Transverse colon (tissue), 4 donors: ENCODE data around the gene CWF19L1. TPM values are rescaled to one million over a fixed set of nuclear protein-coding genes. Genes with fewer than 3 reads are reported as not detected.

Experiments
- DNase-seq: peaks from one replicate; pipeline ENCODE4 v3.0.0-alpha.2; 2019
- H3K27ac ChIP-seq, 4 donors: fragments of 200-600 bp; sonication (generic); 2 replicates each; pipeline ENCODE4 v1.5.1; 2016 to 2018; ENCODE audit warnings: inconsistent platforms in 4 of 4
- H3K27me3 ChIP-seq: fragments of 200-600 bp; sonication (generic); 2 replicates; pipeline ENCODE4 v1.5.1; 2017; ENCODE audit warnings: inconsistent platforms
- H3K36me3 ChIP-seq, 4 donors: fragments of 200-600 bp; sonication (generic); 2 replicates each; pipeline ENCODE4 v1.5.1; 2017 to 2019; ENCODE audit warnings: inconsistent platforms in 4 of 4
- H3K4me1 ChIP-seq, 4 donors: fragments of 200-600 bp; sonication (generic); 2 replicates each; pipeline ENCODE4 v1.5.1; 2017 to 2020; ENCODE audit warnings: inconsistent platforms in 4 of 4
- H3K4me3 ChIP-seq, 4 donors: fragments of 200-600 bp; sonication (generic); 1 replicate in 1 of 4; 2 replicates in 3 of 4; pipeline versions ENCODE4 v1.5.1 to v1.6.1; 2017 to 2019; ENCODE audit warnings: inconsistent platforms in 4 of 4
- H3K9me3 ChIP-seq, 2 donors: fragments of 200-600 bp; sonication (generic); 2 replicates each; pipeline ENCODE4 v1.5.1; 2017 to 2019; ENCODE audit warnings: inconsistent platforms in 2 of 2
- CTCF ChIP-seq, 5 experiments: fragments of 200-600 bp in 3 of 5; fragments of 450-650 bp in 2 of 5; sonication (generic) in 3 of 5; IDR thresholded peaks; 1 replicate in 2 of 5; 2 replicates in 3 of 5; pipeline ENCODE4 v1.5.1; 2016 to 2017; ENCODE audit warnings: antibody characterized with exemption in 5 of 5, inconsistent platforms in 3 of 5, mild to moderate bottlenecking in 2 of 5, moderate library complexity in 1 of 5
- EP300 ChIP-seq: sonication (generic); formaldehyde crosslinking; IDR thresholded peaks from one replicate; pipeline ENCODE4 v1.6.1; 2017; ENCODE audit warnings: antibody characterized with exemption, low read depth
- POLR2A ChIP-seq: fragments of 450-650 bp; IDR thresholded peaks from one replicate; pipeline ENCODE4 v1.6.1; 2016; ENCODE audit warnings: antibody characterized with exemption, mild to moderate bottlenecking, moderate library complexity
- POLR2AphosphoS5 ChIP-seq, 3 donors: sonication (generic); formaldehyde crosslinking; IDR thresholded peaks; one replicate each; pipeline ENCODE4 v1.6.1; 2016; ENCODE audit warnings: antibody characterized with exemption in 3 of 3
- WGBS, 2 donors: methylation state at CpG; one replicate each; pipeline ENCODE4 v1.1.5; 2018; ENCODE audit warnings: low coverage in 1 of 2; 5-methylcytosine and 5-hydroxymethylcytosine counted together
- in situ Hi-C, 4 donors: fragments of 200-750 bp; cut with MboI; loops; one replicate each; pipeline versions ENCODE4 v1.15.0 to v1.15.1; 2017; ENCODE audit warnings: low sequenced_read_pairs in 3 of 4, low pct_ligation_motif_present in 1 of 4, low pct_unique_long_range_greater_than_20kb in 1 of 4
- intact Hi-C: fragments of 100-400 bp; cut with DNase I; formaldehyde crosslinking; loops from one replicate; pipeline ENCODE4 v1.15.1; 2023; ENCODE audit warnings: low total_unique reads
- total RNA-seq, 4 donors: library from RNA; depleted of rRNA; stranded (reverse); fragments of >200 nt; gene quantifications; one replicate each; pipeline ENCODE4 v1.1.0, GENCODE V29; 2016

CWF19L1 gene
- total RNA-seq, 4 donors from 2014 or later = 2.2 to 15.2 (median 13.0) TPM

GRCh38 chr10:100229819-100230422 lies 37.5 kb downstream of the CWF19L1 start:
- WGBS, 2 donors = 64 to 71% methylated on average over 17 to 21 of the region's 21 CpGs
- Histone ChIP-seq H3K36me3 (peaks cover 0 to 22% (median 10%) of the 10 kb centered on the region in 4 donors), H3K9me3 (no peaks in the 10 kb centered on the region), H3K27me3 (no peaks in the 10 kb centered on the region), H3K27ac (peak overlapping the region; percentile 73 to 89 (median 86)), H3K4me3 (peak overlapping the region; percentile 75 to 90 (median 86)), H3K4me1 (peaks cover 4 to 20% (median 10%) of the 10 kb centered on the region in 4 donors)
- in situ Hi-C loops (no loop called here), intact Hi-C loops (no loop called here)
- TF ChIP-seq CTCF (IDR thresholded peaks at IDR 0.05) (no peak), POLR2AphosphoS5 (IDR thresholded peaks at IDR 0.05) (no peak), EP300 (no peak), POLR2A (no peak)
- DNase-seq = no peak

- no peaks in the 10 kb centered on the region for H3K9me3 ChIP-seq
- in situ Hi-C loops = no loop called here
- H3K4me3 ChIP-seq = no peak overlapping the region
- no peaks in the 10 kb centered on the region for H3K27me3 ChIP-seq
- H3K27ac ChIP-seq = no peak overlapping the region
- TF ChIP-seq CTCF (IDR thresholded peaks at IDR 0.05) (no peak), POLR2AphosphoS5 (IDR thresholded peaks at IDR 0.05) (no peak), EP300 (no peak), POLR2A (no peak)
- 90 to 98% methylated on average over 4 to 5 of the region's 5 CpGs for WGBS, 2 donors
- no peak for DNase-seq
- peaks cover 4 to 13% (median 7%) of the 10 kb centered on the region in 4 donors for H3K4me1 ChIP-seq
- intact Hi-C loops = no loop called here
- H3K36me3 ChIP-seq = peaks cover 0 to 46% (median 19%) of the 10 kb centered on the region in 4 donors
These were observed 43.6 kb downstream of the CWF19L1 start for GRCh38 chr10:100223879-100224278.

DNA sequence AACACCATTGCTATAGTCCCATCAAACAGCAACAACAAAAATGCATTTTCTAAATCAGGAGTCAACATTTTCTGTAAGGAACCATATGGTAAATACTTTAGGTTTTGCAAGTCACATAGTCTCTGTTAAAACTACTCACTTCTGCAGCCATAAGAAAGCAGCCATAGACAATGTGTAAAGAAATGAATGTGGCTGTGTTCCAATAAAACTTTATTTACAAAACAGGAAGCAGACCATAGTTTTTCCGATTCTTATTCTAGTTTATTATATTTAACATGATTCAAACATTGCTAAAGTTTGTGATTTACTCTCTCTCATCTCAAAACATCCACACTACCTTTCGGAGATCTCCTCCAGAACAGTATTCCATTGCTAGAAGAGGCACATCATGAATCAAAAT lies 44.9 kb downstream of the CWF19L1 start:
- Histone ChIP-seq H3K27ac (no peak overlapping the region), H3K4me3 (no peak overlapping the region), H3K27me3 (no peaks in the 10 kb centered on the region), H3K9me3 (no peaks in the 10 kb centered on the region), H3K36me3 (peaks cover 0 to 55% (median 24%) of the 10 kb centered on the region in 4 donors), H3K4me1 (peaks cover 0 to 1% (median 0%) of the 10 kb centered on the region in 4 donors)
- TF ChIP-seq EP300 = no peak
- no peak for TF ChIP-seq POLR2AphosphoS5 (IDR thresholded peaks at IDR 0.05)
- TF ChIP-seq POLR2A = no peak
- no peak for TF ChIP-seq CTCF (IDR thresholded peaks at IDR 0.05)
- WGBS, 2 donors = 93 to 98% methylated on average over 2 of the region's 2 CpGs
- no peak for DNase-seq
- in situ Hi-C loops = no loop called here
- intact Hi-C loops = no loop called here

DNA sequence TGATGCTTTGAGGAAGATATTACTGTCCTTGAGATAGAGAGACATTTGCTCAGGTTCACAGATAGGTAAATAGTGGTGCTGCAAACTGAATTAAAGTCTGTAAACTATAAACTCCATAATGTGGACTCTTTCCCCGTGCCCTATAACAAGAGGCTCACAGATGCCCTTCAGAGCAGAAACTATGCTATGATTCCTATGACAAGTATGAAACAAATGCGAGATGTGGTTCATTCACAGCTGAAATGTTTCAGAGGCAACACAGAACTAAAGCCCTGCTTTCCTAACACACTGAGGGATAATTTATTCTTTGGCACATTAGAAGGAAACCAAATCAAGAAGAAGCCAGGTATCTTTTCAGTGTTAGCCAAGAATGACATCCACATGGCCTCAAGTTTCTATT lies 51.4 kb downstream of the CWF19L1 start:
- no peaks in the 10 kb centered on the region for H3K27me3 ChIP-seq
- peaks cover 0 to 76% (median 24%) of the 10 kb centered on the region in 4 donors for H3K36me3 ChIP-seq
- H3K4me3 ChIP-seq = no peak overlapping the region
- H3K9me3 ChIP-seq = no peaks in the 10 kb centered on the region
- WGBS, 2 donors = 92% methylated on average over 2 of the region's 2 CpGs; no CpG with 5 or more reads in 1 of the 2 donors
- H3K27ac ChIP-seq = no peak overlapping the region
- no peak for DNase-seq
- no peak for TF ChIP-seq CTCF (IDR thresholded peaks at IDR 0.05)
- TF ChIP-seq POLR2A = no peak
- TF ChIP-seq EP300 = no peak
- no peak for TF ChIP-seq POLR2AphosphoS5 (IDR thresholded peaks at IDR 0.05)
- intact Hi-C loops (no loop called here), in situ Hi-C loops (no loop called here)
- H3K4me1 ChIP-seq = no peaks in the 10 kb centered on the region
